Measurements from ENCODE around the gene CHD9NB. TPM values are rescaled to one million over a fixed set of nuclear protein-coding genes. Genes with fewer than 3 reads are reported as not detected.

The CHD9NB gene
- total RNA-seq, 4 donors from 2014 or later, result 1.9 to 3.0 (median 2.1) TPM

- TF ChIP-seq, protein P1, sequence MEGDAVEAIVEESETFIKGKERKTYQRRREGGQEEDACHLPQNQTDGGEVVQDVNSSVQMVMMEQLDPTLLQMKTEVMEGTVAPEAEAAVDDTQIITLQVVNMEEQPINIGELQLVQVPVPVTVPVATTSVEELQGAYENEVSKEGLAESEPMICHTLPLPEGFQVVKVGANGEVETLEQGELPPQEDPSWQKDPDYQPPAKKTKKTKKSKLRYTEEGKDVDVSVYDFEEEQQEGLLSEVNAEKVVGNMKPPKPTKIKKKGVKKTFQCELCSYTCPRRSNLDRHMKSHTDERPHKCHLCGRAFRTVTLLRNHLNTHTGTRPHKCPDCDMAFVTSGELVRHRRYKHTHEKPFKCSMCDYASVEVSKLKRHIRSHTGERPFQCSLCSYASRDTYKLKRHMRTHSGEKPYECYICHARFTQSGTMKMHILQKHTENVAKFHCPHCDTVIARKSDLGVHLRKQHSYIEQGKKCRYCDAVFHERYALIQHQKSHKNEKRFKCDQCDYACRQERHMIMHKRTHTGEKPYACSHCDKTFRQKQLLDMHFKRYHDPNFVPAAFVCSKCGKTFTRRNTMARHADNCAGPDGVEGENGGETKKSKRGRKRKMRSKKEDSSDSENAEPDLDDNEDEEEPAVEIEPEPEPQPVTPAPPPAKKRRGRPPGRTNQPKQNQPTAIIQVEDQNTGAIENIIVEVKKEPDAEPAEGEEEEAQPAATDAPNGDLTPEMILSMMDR (IDR thresholded peaks at IDR 0.05), result no peak
- TF ChIP-seq POLR2A (IDR thresholded peaks at IDR 0.05), result no peak
- Histone ChIP-seq H3K27me3 (no peaks in the 10 kb centered on the region), H3K9me3 (no peaks in the 10 kb centered on the region), H3K27ac (no peak overlapping the region), H3K36me3 (no peaks in the 10 kb centered on the region), H3K4me1 (peaks cover 0 to 55% (median 7%) of the 10 kb centered on the region in 3 donors), H3K4me3 (no peak overlapping the region)
- DNase-seq, result no peak
- intact Hi-C loops (cut with DNase I), result no loop called here
- 75 to 88% methylated on average over 5 to 6 of the region's 6 CpGs for WGBS, 2 donors
These were observed 18.4 kb downstream of the CHD9NB start for GRCh38 chr16:53034306-53034705.

GRCh38 chr16:53031323-53031942, 21.3 kb downstream of the CHD9NB start:
- WGBS, 2 donors, result 19 to 23% methylated on average over 2 of the region's 2 CpGs
- TF ChIP-seq, protein P1 (IDR thresholded peaks at IDR 0.05), result no peak
- TF ChIP-seq POLR2A (IDR thresholded peaks at IDR 0.05), result no peak
- Histone ChIP-seq H3K27ac (peak overlapping the region; percentile 45 to 88 (median 82)), H3K9me3 (no peaks in the 10 kb centered on the region), H3K4me1 (peaks cover 0 to 35% (median 7%) of the 10 kb centered on the region in 3 donors), H3K27me3 (no peaks in the 10 kb centered on the region), H3K4me3 (no peak overlapping the region), H3K36me3 (no peaks in the 10 kb centered on the region)
- intact Hi-C loops (cut with DNase I), result no loop called here
- no peak for DNase-seq

DNA sequence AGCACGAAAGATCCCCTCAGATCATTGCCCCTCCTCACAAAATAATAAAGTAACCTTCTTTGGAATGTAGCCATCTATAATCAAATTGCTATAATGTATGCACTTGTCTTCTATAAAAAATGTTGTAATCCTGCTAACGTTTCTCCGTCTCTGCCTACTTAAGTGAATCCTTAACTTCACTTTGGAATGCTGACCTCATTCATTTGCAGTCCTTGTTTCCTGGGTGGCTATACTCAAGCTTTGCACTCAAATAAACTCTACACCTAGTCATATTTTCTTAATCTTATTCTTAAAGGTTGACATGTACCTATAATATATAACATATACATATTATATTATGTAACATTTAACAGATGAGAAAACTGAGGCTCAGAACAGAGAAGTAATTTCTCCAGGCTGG, 22.7 kb downstream of the CHD9NB start:
- H3K9me3 ChIP-seq, result no peaks in the 10 kb centered on the region
- no peaks in the 10 kb centered on the region for H3K27me3 ChIP-seq
- no peak overlapping the region for H3K27ac ChIP-seq
- intact Hi-C loops (cut with DNase I), result no loop called here
- no peak for TF ChIP-seq POLR2A (IDR thresholded peaks at IDR 0.05)
- TF ChIP-seq, protein P1 (IDR thresholded peaks at IDR 0.05), result no peak
- no peak overlapping the region for H3K4me3 ChIP-seq
- DNase-seq, result no peak
- no peaks in the 10 kb centered on the region for H3K36me3 ChIP-seq
- H3K4me1 ChIP-seq, result peaks cover 0 to 29% (median 7%) of the 10 kb centered on the region in 3 donors
- WGBS, 2 donors, result 70 to 85% methylated on average over 3 of the region's 3 CpGs

DNA sequence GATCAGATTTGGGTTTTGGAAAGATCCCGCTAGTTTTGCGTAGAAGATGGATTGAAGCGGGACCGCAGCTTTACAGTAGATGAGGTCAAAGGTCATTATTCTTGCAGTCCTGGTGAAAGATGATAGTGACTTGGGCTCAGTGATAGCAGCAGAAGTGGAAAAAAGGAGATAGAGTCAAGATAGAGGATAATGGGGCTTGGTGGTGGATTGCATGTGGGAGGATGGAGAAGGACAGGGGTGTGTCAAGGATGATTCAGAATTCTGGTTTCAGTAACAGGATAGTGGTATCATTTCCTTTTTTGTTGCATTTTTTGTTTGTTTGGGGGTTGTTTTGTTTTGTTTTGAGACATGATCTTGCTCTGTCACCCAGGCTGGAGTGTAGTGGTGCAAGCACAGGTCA, 28.7 kb downstream of the CHD9NB start:
- DNase-seq, result no peak
- H3K27ac ChIP-seq, result no peak overlapping the region
- intact Hi-C loops (cut with DNase I), result no loop called here
- no peak for TF ChIP-seq POLR2A (IDR thresholded peaks at IDR 0.05)
- TF ChIP-seq, protein P1 (IDR thresholded peaks at IDR 0.05), result no peak
- H3K9me3 ChIP-seq, result no peaks in the 10 kb centered on the region
- no peaks in the 10 kb centered on the region for H3K36me3 ChIP-seq
- H3K4me3 ChIP-seq, result no peak overlapping the region
- H3K27me3 ChIP-seq, result no peaks in the 10 kb centered on the region
- WGBS, 2 donors, result 91 to 93% methylated on average over 4 of the region's 4 CpGs
- peaks cover 0 to 5% (median 0%) of the 10 kb centered on the region in 3 donors for H3K4me1 ChIP-seq

DNA sequence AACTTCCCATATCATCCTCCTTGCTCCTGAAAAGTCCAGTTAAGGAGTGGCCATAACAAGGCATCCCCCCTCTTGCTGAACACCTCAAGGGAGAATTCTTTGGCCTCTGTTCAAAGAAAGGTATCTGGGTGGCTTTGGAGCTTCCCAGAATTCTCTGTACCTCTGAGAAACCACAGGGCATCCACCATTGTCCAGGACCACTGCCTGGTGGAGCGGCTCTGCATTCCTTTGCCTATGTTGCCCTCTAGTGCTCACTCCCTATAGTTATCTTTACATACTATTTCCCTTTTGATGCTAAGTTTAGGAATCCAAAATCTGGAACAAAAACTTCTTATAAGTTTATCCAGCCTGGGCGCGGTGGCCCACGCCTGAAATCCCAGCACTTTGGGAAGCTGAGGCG, 30.3 kb downstream of the CHD9NB start:
- TF ChIP-seq, protein P1 (IDR thresholded peaks at IDR 0.05), result peak in 5 of 6 experiments; percentile 48 to 67 (median 52)
- no peak for TF ChIP-seq POLR2A (IDR thresholded peaks at IDR 0.05)
- Histone ChIP-seq H3K4me3 (no peak overlapping the region), H3K9me3 (no peaks in the 10 kb centered on the region), H3K27ac (no peak overlapping the region), H3K27me3 (no peaks in the 10 kb centered on the region), H3K36me3 (no peaks in the 10 kb centered on the region), H3K4me1 (peaks cover 0 to 5% (median 0%) of the 10 kb centered on the region in 3 donors)
- no peak for DNase-seq
- 0 to 2% methylated on average over 4 to 5 of the region's 5 CpGs for WGBS, 2 donors
- intact Hi-C loops (cut with DNase I), result no loop called here
